NB4 (cell line): ENCODE results near the gene KIFAP3.

Experiments
- DNase-seq: peaks from one replicate; pipeline ENCODE4 v3.0.0; 2010; ENCODE audit warnings: low read depth
- H3K4me3 ChIP-seq: one replicate; pipeline ENCODE4 v1.5.1; 2011; ENCODE audit warnings: mild to moderate bottlenecking, low read depth, low read length, moderate library complexity
- MYC ChIP-seq: IDR thresholded peaks from 2 replicates; pipeline ENCODE4 v1.6.1; 2011; ENCODE audit warnings: low read depth, low read length
- POLR2A ChIP-seq: IDR thresholded peaks from 2 replicates; pipeline ENCODE4 v1.6.1; 2011; ENCODE audit warnings: mild to moderate bottlenecking; ENCODE audit not compliant: insufficient read length; ENCODE audit errors: extremely low read depth
- TF ChIP-seq, protein P1 (sequence below): IDR thresholded peaks from 2 replicates; pipeline ENCODE4 v1.6.1; 2011; ENCODE audit warnings: low read depth, low read length
- TF ChIP-seq, protein P2 (sequence below): IDR thresholded peaks from one replicate; pipeline ENCODE4 v1.5.1; 2012; ENCODE audit warnings: low read depth, low read length

Gene KIFAP3

DNA sequence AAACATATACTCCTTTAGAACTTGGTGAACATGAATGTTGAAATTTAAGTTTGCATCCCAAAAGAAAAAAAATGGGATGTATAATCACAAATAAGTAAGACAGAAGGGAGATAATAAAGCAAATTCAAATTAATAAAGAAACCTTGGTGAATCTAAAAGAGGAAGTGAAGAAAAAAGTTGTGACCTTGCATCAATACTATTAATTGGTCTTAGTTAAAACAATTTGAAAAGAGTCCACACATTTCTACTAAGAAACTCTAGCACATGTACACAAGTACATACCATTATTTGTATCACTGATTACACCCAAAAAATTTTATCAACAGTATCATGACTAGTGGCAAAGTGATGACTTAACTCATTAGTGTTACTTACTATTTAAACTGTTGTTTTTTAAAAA lies 100.4 kb downstream of the KIFAP3 start:
- no peak for TF ChIP-seq MYC
- H3K4me3 ChIP-seq: no peak overlapping the region

DNA sequence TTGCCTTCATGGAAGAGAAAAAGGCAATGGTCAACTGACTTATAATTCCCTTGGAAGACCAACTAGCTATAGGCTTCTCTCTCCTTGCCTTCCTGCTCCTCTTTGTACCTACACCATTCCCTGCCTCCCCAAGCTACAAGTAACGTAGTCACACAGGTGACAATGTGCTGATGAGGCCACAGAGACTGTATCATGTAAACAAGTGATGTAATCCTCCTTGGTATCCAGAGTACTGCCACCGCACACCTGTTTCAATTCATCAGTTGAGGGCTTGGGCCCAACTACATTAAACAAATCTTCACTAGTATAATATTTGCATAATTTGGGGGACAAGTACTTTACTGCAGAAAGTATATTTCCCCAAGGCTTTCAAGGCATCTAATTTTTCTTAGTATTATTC lies 104.4 kb downstream of the KIFAP3 start:
- no peak overlapping the region for H3K4me3 ChIP-seq
- no peak for DNase-seq
- no peak for TF ChIP-seq POLR2A
- no peak for TF ChIP-seq MYC
- TF ChIP-seq, protein P1, sequence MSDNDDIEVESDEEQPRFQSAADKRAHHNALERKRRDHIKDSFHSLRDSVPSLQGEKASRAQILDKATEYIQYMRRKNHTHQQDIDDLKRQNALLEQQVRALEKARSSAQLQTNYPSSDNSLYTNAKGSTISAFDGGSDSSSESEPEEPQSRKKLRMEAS: no peak
- TF ChIP-seq, protein P2, sequence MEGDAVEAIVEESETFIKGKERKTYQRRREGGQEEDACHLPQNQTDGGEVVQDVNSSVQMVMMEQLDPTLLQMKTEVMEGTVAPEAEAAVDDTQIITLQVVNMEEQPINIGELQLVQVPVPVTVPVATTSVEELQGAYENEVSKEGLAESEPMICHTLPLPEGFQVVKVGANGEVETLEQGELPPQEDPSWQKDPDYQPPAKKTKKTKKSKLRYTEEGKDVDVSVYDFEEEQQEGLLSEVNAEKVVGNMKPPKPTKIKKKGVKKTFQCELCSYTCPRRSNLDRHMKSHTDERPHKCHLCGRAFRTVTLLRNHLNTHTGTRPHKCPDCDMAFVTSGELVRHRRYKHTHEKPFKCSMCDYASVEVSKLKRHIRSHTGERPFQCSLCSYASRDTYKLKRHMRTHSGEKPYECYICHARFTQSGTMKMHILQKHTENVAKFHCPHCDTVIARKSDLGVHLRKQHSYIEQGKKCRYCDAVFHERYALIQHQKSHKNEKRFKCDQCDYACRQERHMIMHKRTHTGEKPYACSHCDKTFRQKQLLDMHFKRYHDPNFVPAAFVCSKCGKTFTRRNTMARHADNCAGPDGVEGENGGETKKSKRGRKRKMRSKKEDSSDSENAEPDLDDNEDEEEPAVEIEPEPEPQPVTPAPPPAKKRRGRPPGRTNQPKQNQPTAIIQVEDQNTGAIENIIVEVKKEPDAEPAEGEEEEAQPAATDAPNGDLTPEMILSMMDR: no peak

More for the DNA sequence above, 100.4 kb downstream of the KIFAP3 start:
- DNase-seq: no peak

DNA sequence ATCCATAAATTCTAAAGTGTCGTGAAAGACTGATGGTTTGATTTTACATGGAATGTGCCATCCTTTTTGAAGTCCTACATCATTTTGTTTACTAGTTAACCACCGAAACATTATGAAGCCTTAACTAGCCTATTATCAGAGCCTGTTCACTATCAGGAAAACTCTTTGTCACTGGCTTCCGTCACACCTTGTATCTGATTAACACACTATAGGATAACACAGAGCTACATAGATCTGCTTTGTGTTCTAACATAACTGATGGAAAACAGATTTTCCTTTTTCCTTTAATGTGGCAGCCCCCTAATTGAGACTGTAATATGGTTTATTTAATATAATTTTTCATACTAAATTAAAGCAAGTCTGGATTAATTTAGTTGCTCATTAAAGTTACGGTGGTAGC lies 106.3 kb downstream of the KIFAP3 start:
- no peak overlapping the region for H3K4me3 ChIP-seq
- no peak for DNase-seq
- TF ChIP-seq, protein P1: no peak
- TF ChIP-seq POLR2A (no peak), MYC (no peak)
- TF ChIP-seq, protein P2: no peak

DNA sequence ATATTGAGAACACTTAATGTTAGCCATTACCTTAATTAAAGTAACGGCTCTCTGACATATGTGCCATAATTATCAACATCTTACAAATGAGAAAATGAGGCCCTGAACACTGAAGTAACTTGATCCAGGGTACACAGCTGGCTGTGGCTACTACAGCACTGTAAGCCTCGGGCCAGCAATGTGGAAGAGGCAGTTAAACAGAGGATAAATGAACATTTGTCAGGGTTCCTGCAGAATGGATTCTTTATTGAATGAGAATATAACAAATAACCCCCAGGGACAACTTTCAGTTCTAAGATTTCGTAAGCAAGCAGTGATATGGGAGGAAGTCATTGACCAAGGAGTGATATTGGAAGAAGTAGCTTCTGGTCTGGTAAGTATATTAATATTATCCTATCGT lies 110.3 kb downstream of the KIFAP3 start:
- DNase-seq: no peak
- TF ChIP-seq MYC: no peak
- H3K4me3 ChIP-seq: no peak overlapping the region

GRCh38 chr1:169959686-169960085 lies 114.8 kb downstream of the KIFAP3 start:
- no peak for DNase-seq
- TF ChIP-seq, protein P1: no peak
- TF ChIP-seq, protein P2: no peak
- TF ChIP-seq POLR2A (no peak), MYC (no peak)
- no peak overlapping the region for H3K4me3 ChIP-seq

GRCh38 chr1:169958987-169959386 lies 115.5 kb downstream of the KIFAP3 start:
- DNase-seq: no peak
- no peak overlapping the region for H3K4me3 ChIP-seq
- TF ChIP-seq MYC (no peak), POLR2A (no peak)
- TF ChIP-seq, protein P1: no peak
- TF ChIP-seq, protein P2: no peak

GRCh38 chr1:169957884-169958283 lies 116.6 kb downstream of the KIFAP3 start:
- no peak for DNase-seq
- H3K4me3 ChIP-seq: no peak overlapping the region
- TF ChIP-seq, protein P2: no peak
- TF ChIP-seq POLR2A: no peak
- TF ChIP-seq, protein P1: no peak
- TF ChIP-seq MYC: no peak
